NCI-H146 treated with DMSO at 0.1 percent for 48 hours (cell line): ENCODE measurements around the gene ZFAND3.

Experiments used
- DNase-seq: peaks from one replicate; lab custom pipeline; 2025; ENCODE audit not compliant: unreplicated experiment; lab: John Stamatoyannopoulos, UW

The ZFAND3 gene

DNA sequence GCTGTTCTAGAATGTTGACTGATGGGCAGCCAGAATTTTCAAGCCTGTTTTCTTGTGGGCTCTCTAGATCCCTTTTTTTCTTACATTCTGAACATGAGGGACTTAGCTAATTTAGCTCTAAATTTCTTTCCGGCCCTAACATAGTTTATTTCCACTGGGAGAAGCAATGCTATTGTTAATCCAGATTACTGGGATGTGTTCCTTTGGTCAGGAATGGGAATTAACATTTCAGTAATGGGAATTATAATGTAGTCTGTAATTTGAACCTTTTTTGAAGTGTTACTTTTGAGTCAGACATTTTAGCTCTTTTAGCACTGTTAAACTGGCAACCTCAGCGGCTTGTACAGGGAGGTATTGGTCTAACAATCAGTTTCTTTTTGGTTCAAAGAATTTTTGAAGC lies 7.5 kb downstream of the ZFAND3 start:
- DNase-seq: no peak

DNA sequence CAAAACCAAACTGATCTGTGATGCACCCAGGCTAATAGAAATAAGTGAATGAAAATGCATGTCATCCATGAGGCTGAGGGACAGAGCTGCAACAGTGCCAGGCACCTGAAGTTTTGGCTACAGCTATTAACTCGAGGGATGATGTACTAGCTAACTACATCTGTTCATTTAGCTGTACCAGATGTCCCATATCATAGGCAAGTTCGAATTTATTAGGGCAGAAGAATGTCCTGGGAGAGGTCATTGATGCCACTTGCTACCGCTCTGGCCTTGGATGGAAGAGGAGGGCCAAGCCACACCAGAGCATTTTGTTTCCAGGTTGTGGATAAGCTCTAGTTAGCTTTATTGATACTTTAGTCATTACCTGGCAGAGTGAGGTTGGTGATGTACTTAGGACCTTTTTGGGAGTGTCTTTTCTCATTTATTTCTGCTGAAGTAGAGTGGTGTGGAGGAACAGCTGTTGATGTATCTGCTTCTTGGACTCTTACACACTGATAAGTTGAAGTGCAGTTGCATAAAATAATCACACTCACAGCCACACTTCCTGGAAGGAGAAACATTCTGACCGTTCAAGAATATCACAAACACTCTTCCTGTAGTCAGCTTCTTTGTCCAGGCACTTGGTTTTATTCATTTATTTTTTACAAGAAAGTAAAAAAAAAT lies 8.2 kb downstream of the ZFAND3 start:
- DNase-seq: no peak

DNA sequence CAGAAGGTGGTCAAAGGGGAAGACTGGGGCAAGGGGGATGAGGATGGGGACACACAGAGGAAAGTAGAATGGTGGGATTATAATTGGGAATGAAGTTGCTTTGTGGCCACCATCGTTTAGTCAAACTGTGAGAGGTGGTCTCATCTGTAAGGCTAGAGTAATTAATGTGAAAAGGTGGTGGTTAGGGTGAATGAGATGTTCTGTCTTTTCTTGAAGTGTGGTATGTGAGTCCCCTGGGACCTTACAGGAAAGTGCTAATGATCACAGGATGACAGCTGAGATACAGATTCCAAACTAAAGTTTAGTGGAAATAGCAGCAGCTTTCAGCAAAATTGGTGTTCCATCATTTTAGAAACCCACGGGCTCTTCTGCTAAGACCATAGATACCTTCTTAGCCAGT lies 10.7 kb downstream of the ZFAND3 start:
- no peak for DNase-seq

DNA sequence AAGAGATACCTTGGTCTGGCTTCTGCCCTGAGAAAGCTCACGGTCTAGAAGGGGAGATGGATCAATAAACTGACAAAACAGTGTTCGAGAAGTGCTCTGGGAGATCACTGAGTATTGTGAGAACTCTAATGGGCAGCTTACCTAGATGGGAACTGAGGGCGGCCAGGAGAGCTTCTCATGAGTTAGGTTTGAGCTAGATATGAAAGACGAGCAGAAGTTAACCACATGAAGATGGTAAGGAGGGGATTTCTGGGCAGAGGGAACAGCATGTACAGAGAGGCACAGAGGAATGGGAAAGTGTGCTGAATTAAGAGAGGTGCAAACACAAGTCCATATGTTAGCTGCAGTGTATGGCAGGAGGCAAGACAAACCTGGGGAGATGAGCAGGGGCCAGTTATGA lies 11.9 kb downstream of the ZFAND3 start:
- no peak for DNase-seq

DNA sequence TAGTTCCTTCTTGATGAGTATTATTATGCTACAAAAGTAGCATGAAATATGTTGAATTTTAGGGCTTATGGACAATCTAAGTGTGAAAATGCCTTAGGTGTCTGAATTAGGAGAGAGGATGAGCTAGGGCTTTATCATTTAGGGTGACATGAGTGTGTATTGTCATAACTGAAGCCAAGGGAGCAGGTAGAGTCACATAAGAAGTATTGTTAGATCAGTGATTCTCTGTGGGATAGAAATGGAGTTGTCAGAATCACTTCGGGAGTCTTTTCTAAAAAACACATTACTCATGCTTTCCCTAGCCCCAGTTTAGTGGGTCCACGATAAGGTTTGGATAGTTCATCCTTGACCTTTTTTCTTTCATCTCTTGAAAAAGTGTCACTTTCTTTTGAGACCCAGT lies 16.4 kb downstream of the ZFAND3 start:
- no peak for DNase-seq

DNA sequence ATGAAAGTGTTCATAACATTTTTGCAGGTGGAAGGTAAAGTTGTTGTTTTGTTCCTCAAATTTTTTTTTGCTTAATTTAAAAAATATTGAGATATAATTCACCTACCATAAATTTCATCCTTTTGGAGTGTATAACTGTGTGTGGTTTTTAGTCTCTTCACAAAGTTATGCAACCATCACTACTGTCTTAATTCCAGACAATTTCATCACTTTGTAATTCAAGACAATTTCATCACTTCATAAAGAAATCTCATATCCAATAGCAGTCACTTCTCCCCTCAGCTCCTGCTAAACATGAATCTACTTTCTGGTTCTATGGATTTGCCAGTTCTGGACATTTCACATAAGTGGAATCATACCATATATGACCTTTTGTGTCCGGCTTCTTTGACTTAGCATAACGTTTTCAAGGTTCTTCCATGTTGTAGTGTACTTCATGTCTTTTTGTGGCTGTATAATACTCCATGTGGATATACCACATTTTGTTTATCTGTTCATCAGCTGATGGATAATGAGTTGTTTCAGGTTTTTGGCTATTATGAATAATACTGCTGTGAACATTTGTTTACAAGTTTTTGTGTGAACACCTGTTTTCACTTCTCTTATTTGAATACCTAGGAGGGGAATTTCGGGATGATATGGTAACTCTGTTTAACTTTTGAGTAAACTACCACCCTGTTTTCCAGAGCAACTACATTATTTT lies 18.8 kb downstream of the ZFAND3 start:
- DNase-seq: no peak

DNA sequence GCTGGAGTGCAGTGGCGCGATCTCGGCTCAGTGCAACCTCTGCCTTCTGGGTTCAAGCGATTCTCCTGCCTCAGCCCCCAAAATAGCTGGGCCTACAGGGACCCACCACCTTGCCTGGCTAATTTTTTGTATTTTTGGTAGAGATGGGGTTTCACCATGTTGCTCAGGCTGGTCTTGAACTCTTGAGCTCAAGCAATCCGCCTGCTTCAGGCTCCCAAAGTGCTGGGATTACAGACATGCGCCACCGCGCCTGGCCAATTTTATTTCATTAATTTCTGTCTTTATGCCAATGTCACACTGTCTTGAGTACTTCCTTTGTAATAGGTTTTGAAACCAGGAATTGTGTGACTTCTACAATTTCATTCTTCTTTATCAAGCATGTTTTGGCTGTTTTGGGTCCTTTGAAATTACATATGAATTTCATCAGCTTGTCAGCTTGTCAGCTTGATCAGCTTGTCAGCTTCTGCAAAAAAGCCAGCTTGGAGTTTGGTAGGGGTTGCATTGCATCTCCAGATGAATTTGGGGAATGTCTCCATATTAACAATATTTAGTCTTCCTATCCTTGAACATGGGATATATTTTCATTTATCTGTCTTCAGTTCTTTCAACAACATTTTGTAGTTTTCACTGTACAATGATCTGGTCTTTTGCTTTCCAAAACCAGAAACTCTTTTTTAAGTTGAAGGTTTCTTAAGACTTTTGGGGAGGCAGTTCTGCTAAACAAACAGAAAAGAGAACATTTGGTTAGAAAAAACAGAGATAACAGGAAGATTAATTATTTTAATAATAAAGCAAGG lies 20.8 kb downstream of the ZFAND3 start:
- no peak for DNase-seq

DNA sequence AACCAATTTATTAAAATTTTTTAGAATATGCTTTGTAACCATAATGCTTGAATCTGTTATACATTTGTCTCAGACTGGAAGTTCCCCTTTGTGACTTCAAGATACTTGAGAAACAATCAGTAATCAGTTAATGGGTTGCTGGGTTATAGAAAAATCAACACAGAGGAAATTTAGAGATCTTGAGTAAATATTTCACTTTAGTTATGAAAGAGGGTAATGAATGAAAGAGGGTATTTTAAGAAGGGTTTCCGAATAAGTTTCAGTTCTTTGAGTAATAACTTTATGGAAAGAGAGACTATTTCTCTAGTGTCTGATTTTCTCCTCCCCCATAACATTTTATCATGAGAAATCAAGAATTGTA lies 21.4 kb downstream of the ZFAND3 start:
- no peak for DNase-seq

DNA sequence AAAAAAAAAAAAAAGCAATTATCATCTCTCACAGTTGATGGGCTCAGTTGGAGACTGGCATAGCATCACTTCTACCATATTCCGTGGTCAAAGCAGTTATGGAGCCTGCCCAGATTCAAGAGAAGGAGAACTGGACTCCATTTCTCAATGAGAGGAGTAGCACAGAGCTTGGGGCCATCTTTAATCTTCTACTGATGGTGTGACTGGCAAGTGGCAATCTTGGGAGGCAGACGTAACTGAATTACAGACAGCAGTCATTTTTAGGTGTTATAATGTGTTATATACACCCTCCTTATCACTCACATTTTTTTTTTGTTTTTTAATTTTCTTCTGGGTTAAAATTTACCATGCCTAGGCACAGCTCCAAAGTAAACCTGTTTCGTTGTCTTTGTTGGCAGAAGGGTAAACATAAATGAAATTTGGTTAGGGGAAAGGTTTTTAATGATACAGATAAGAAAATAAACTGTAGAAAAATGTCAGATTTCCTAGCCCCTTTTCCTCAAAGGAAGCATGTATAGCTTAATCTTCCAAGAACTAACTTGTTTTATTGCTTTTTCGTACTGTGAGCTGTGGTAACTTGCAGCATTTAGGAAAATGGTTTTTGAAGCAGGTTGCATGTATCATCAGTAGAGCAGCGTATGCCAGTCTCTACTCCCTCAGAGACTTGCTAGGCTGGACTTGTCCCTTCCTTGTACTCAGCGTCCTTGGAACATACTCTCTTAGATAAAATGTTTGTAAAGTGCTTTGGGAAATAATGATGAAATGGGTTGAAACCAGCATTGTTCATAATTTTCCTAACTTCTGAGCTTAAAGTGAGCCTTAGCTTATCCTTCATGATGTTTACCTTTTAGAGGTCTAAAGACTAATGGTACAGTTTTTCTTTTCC lies 25.7 kb downstream of the ZFAND3 start:
- no peak for DNase-seq

DNA sequence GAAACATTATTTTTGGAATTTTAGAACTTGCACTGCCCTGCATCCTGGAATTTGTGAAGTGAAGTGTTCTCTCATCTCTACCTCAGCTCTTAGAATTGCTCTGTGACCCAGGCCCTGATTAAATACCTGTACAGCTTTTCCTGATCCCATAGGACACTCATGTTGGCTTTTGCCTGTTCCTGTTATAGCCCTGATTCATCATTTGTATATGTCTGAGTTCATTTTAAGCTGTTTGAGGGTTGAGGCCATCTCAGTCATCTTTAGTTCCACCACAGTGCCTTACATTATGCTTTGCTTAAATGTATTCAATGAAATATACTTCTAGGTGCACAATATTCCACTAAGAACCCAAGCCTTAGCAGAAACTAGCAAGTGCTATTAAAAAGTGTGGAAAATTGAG lies 26.4 kb downstream of the ZFAND3 start:
- DNase-seq: no peak

DNA sequence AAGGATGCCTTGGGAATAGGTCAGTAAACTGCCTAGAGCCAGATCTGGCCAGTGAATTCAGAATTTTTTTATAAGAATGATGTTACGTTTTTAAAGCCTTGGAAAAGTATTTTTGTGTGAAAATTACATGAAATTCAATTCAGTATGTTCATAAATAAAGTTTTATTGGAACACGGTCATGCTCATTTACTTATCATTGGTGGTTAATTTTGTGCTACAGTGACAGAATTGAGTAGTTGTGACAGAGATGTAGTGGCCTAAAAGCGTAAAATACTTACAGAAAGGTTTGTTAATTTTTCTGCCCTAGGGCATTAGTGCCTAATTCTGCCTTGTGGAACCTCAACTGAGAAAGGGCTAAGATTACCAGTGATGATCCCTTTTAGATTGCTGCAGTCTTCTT lies 28.2 kb downstream of the ZFAND3 start:
- DNase-seq: no peak

DNA sequence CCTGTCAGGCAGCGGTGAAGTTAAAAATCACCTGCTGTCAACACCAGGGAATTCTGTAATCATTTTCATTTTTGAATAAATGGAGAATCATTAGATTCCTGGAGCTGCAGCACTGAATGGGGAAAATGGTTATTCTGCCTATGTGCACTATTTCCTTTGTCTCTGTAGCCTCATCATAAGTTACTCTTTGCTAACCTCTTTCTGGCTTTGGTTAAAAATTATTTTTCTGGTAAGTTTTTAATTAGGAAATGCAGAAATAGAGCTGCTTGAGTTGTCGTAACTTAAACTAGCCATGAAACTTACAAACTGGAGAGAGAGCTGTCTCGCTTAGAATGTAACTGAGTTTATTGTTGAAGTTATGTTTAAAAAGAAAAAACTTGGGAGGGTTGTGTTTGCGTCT lies 28.8 kb downstream of the ZFAND3 start:
- DNase-seq: no peak

DNA sequence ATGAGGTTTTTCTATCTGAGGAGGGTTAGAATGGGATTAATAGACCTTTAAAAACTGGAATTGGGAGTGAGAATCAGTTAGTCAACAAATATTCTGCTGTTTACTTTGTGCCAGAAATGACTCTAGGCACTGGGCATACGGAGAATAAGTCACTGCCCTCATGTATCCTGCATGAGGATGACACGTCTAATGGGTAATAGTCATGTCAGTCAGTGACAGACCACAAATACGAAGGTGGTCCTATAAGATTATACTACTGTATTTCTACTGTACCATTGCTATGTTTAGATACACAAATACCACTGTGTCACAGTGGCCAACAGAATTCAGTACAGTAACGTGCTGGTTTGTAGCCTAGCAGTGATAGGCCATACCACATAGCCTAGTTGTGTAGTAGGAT lies 30.7 kb downstream of the ZFAND3 start:
- DNase-seq: no peak

DNA sequence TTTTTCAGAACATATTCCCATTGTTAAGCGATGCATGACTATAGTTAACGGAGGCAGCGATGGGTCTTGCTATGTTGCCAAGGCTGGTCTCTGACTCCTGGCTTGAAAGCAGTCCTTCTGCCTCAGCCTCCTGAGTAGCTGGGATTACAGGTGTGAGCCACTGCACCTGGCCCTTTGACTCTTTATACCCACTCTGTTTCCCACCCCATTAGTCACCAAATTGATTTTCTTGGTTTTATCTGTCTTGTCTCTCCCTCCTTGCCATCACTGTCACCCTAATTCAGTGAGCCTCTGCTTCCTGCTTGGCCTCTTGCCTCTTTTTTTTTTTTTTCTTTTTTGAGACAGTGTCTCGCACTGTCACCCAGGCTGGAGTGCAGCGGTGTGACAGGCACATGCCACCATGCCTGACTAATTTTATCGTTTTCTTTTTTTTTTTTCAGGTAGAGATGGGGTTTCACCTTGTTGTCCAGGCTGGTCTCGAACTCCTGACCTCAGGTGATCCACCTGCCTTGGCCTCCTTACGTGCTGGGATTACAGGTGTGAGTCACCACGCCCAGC lies 31.3 kb downstream of the ZFAND3 start:
- no peak for DNase-seq

DNA sequence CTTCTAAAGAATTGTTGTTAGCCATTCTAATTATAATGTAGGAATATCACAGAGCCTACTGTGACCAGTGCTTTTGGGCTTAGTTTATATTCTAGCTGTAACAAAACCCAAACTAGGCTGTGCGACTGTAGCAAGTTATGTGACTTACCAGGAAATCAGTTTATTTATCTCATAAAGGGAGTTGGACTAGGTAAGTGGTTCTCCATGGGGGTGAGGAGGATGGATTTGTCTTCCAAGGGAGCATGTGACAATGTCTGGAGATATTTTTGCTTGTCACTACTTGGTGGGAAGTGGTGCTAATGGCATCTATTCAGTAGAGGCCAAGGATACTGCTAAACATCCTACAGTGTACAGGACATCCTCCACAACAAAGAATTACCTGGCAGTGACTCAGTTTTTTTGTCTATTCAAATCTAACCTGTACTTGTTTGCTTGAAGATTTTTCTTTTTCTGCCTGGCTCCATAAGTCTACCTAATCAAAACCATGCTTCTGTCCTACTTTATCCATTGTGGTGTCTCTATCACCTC lies 32.5 kb downstream of the ZFAND3 start:
- no peak for DNase-seq

DNA sequence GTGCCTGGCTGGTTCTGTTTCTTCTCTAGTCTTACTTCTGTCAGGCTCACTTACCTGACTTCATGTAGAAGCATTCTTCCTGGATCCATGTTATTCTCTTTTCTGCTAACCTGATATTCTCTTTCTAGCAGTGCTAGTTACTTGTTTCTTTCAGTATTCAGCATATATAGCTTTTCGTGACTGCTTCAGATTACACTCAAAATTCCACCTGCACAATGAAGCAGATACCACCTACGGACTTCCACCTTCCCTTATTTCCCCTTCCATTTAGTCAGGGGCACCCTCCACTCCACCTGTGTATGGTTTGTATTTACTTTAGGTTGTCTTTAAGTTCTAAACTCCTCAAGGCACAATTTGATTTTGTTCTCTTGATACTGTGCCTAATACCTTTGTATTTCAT lies 36.8 kb downstream of the ZFAND3 start:
- no peak for DNase-seq

DNA sequence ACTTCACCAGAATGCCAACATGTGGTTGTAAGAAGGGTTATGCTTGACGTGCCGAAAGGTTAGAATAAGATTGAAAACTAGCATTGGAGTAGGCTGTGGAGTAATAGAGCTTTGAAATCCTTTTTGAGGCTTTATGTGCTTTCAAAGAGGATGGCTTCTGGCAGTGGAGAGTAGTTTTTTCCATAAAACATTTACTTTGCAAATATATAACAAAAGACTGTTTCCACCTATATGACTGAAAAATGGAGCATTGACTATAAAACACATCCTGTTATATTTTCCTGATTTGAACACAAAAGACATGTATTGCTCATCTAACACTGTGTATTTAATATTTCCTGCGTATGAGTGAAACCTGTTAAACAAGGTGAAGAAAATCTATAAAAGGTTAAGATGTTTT lies 38.8 kb downstream of the ZFAND3 start:
- no peak for DNase-seq

DNA sequence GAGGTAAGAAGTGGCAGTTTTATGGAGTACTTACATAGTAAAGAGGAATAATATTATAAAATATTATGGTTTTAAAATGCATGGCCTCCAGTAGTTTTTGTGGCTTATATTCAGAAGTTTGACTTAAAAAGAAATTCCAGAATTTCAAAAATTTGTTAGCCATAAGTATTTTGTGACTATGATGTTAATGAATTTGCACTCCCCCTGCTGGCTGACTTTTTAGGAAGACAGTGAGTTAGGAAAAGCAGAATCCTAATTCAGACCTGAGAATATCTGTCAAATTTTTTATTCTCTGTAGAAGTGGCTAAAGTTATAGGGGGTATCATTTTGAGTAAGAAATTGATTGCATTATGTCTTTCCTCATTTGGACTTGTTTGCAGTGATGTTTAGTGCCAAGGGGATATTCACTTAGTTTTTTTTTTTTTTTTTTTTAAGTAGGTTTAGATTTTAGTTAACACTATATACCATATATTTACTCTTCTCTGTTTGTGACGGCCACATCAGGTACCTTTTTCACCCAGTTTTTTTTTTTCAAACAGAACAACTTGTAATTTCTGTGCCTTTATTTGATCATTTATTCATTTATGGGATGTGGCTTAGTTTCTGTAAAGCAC lies 40.8 kb downstream of the ZFAND3 start:
- no peak for DNase-seq

DNA sequence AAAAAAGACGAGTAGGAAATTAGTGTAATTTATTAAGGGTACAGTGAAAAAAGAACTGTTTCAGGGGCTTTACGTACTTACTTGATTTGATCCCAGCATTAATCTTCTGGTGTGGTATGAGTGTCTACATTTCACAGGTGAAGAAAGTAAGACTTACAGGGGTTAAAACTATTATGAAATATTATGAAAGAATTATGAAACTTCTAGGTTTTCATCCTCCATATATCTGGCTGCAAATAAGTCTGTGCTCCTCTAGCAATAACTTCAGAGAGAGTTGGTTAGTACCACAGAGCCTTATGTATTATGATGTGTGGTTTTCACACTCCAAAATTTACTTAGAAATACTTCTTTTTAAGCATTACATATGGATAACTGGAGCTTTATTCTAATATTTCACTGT lies 41.9 kb downstream of the ZFAND3 start:
- no peak for DNase-seq

DNA sequence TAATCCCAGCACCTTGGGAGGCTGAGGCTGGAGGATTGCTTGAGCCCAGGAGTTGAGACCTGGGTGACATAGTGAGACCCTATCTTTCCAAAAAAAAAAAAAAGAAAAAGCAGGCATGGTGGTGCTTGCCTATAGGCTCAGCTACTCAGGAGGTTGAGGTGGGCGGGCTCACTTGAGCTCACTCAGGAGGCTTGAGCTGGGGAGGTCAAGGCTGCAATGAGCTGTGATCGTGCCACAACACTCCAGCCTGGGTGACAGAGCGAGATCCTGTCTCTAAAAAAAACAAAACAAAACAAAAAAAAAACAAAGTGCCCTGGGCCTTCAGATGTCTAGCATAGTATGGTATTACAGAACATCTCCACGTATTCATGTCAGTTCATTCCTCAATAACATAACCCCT lies 42.9 kb downstream of the ZFAND3 start:
- DNase-seq: no peak
